ENCODE data around the gene ARHGAP4. TPM values are rescaled to one million over a fixed set of nuclear protein-coding genes. Genes with fewer than 3 reads are reported as not detected.

The ARHGAP4 gene
- total RNA-seq, 1 donor from 2014 or later, result 135 TPM

DNA sequence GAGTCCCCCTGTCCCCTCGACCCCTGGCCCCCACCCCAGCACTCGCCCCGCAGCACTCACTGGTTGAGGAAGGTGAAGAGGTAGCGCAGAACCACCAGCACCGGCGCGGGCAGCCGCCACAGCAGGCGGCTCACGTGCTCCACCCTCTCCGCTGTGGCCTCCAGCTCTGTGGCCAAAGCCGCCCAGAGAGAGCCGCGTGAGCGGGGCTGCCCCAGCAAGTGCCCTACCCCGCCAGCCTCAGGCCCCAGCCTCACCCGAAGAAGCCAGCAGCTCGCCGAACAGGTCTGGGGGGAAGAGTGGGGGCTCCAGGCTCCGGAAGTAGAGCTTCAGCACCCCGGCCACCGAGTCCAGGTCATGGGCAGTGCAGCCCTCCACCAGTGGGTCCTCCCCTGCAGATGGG lies 15.6 kb downstream of the ARHGAP4 start:
- Mint-ChIP-seq H3K27ac (no peak overlapping the region), H3K9me3 (no peaks in the 10 kb centered on the region), H3K4me3 (ENCODE audit: low read depth) (no peak overlapping the region), H3K27me3 (ENCODE audit: low read depth) (no peaks in the 10 kb centered on the region), H3K4me1 (ENCODE audit: low read depth) (no peaks in the 10 kb centered on the region), H3K36me3 (ENCODE audit: low read depth) (peaks cover 10% of the 10 kb centered on the region)
- DNase-seq (ENCODE audit: low spot score), result no peak
- intact Hi-C loops (cut with micrococcal nuclease), result no loop called here

DNA sequence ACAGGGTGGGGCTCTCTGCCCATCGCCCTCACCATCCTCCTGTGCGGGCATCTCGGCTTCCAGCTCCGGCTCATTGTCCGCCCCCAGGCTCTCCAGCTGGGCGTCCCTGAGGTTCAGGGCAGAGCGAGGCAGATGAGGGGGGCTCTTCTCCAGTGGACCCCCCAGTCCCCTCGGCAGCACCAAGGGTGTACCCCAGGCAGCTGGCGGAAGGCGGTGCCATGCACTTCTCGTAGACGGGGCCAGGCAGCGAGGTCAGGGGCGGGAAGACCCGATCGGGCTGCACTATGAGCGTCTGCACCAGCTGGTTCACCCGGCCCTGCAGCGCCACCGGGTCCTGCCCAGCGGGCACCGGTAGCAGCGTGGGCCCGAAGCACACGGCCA lies 16.1 kb downstream of the ARHGAP4 start:
- peaks cover 10% of the 10 kb centered on the region for H3K36me3 Mint-ChIP-seq (ENCODE audit: low read depth)
- intact Hi-C loops (cut with micrococcal nuclease), result no loop called here
- no peak overlapping the region for H3K27ac Mint-ChIP-seq
- no peaks in the 10 kb centered on the region for H3K9me3 Mint-ChIP-seq
- H3K4me1 Mint-ChIP-seq (ENCODE audit: low read depth), result no peaks in the 10 kb centered on the region
- no peaks in the 10 kb centered on the region for H3K27me3 Mint-ChIP-seq (ENCODE audit: low read depth)
- no peak for DNase-seq (ENCODE audit: low spot score)
- no peak overlapping the region for H3K4me3 Mint-ChIP-seq (ENCODE audit: low read depth)

DNA sequence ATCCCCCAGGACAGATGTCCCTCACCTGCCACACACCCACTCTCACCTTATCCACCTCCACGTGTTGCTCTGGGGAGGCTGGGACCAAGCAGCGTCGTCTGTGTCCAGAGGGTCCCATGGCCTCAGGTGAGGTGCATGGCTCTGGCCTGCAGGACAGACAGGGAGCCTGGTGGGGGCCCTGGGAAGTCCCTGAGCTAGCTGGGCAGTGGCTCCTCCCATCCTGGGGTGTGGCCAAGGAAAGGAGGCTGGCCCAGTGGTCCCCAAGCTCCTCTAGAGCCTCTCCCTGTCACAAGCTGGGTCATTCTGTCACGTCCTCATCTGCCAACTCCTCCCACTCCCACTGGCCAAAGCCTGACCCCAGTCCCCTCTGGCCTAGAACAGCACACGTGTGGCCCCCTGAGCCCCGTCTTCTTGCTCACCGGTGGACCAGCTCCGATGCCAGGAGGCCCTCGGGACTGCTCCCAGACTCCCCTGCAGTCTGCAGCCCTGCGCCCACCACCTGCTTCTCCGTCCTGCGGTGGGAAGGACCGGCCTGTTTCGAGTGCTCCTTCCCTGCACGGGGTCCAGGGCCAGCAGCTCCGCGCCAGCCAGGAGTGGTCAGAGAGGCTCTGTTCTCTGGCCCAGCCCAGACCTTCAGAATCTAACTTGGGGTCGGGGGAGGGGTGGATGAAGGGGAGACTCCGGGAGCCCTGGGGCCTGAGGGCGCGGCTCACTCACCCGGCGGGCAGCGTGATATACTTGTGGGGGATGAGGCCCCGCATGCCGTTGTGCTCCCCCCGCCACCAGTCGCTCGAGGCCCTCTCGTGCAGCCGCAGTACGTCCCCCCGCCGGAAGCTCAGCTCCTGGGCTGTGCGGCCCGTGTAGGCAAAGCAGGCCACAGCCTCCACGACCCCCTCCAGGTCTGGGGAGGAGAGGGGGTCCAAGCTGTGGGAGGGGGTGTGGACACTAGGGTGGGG lies 16.8 kb downstream of the ARHGAP4 start:
- no peaks in the 10 kb centered on the region for H3K27me3 Mint-ChIP-seq (ENCODE audit: low read depth)
- H3K27ac Mint-ChIP-seq, result no peak overlapping the region
- peaks cover 10% of the 10 kb centered on the region for H3K36me3 Mint-ChIP-seq (ENCODE audit: low read depth)
- no peak overlapping the region for H3K4me3 Mint-ChIP-seq (ENCODE audit: low read depth)
- intact Hi-C loops (cut with micrococcal nuclease), result no loop called here
- H3K9me3 Mint-ChIP-seq, result no peaks in the 10 kb centered on the region
- DNase-seq (ENCODE audit: low spot score), result no peak
- H3K4me1 Mint-ChIP-seq (ENCODE audit: low read depth), result no peaks in the 10 kb centered on the region

DNA sequence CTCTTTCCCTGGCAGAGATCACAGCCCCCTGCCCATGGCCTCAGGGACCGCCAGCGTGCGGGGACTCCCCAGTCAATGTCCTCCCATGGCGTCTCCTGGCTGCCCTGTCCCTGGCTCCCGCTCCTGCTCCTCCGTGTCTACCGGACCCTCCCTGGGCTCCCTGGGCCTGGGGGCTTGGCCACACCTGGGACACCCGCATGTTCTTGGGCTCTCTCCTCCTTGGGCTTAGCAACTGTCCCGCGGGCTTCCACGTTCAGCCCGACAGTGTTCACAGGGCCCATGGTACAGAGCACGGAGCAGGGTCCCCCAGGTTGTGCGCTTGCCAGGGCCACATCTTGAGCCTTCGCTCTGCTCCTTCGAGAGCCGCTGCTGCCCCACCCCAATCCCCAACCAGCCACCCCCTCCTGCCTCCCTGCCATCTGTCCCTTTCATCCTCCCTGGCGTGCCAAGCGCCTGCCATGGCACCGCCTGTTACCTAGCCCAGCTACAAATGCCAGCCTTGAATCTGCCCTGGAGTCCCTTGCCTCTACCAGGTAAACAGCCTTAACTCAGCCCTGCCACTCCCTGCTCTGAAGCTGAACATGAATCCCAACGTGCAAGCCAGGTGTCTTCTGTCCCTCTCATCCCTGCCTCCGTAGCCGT lies 17.7 kb downstream of the ARHGAP4 start:
- Mint-ChIP-seq H3K36me3 (ENCODE audit: low read depth) (peaks cover 10% of the 10 kb centered on the region), H3K27me3 (ENCODE audit: low read depth) (no peaks in the 10 kb centered on the region), H3K27ac (no peak overlapping the region), H3K4me1 (ENCODE audit: low read depth) (peaks cover 6% of the 10 kb centered on the region), H3K9me3 (no peaks in the 10 kb centered on the region), H3K4me3 (ENCODE audit: low read depth) (no peak overlapping the region)
- intact Hi-C loops (cut with micrococcal nuclease), result no loop called here
- DNase-seq (ENCODE audit: low spot score), result no peak

DNA sequence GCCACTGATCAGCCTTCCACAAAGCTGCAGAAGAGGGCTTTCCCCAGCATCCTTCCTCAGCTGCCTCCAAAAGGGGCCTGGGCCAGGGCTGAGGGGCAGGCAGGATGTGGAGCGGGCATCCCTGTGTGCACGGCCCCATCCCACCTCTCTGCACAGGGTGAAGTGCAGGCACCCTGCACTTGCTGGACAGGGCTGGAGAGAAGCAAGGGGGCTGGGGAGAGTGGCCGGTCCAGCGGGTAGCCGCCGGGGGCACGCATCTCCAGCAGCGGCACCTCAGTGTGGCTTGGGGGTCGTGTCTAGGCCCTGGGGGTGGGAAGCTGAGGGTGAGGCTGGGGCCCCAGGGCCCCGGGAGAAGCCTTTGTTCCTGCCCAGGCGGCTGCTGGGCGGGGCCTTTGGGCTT lies 18.6 kb downstream of the ARHGAP4 start:
- DNase-seq (ENCODE audit: low spot score), result no peak
- no peak overlapping the region for H3K4me3 Mint-ChIP-seq (ENCODE audit: low read depth)
- H3K36me3 Mint-ChIP-seq (ENCODE audit: low read depth), result peaks cover 10% of the 10 kb centered on the region
- no peak overlapping the region for H3K27ac Mint-ChIP-seq
- intact Hi-C loops (cut with micrococcal nuclease), result no loop called here
- no peaks in the 10 kb centered on the region for H3K9me3 Mint-ChIP-seq
- peaks cover 10% of the 10 kb centered on the region for H3K4me1 Mint-ChIP-seq (ENCODE audit: low read depth)
- H3K27me3 Mint-ChIP-seq (ENCODE audit: low read depth), result no peaks in the 10 kb centered on the region

DNA sequence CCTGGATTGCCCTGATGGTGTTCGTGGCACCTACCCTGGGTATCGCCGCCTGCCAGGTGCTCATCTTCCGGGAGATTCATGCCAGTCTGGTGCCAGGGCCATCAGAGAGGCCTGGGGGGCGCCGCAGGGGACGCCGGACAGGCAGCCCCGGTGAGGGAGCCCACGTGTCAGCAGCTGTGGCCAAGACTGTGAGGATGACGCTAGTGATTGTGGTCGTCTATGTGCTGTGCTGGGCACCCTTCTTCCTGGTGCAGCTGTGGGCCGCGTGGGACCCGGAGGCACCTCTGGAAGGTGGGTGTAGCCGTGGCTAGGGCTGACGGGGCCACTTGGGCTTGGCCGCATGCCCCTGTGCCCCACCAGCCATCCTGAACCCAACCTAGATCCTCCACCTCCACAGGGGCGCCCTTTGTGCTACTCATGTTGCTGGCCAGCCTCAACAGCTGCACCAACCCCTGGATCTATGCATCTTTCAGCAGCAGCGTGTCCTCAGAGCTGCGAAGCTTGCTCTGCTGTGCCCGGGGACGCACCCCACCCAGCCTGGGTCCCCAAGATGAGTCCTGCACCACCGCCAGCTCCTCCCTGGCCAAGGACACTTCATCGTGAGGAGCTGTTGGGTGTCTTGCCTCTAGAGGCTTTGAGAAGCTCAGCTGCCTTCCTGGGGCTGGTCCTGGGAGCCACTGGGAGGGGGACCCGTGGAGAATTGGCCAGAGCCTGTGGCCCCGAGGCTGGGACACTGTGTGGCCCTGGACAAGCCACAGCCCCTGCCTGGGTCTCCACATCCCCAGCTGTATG lies 19.7 kb downstream of the ARHGAP4 start:
- no peak overlapping the region for H3K27ac Mint-ChIP-seq
- no peak for DNase-seq (ENCODE audit: low spot score)
- H3K9me3 Mint-ChIP-seq, result no peaks in the 10 kb centered on the region
- H3K36me3 Mint-ChIP-seq (ENCODE audit: low read depth), result peaks cover 2% of the 10 kb centered on the region
- intact Hi-C loops (cut with micrococcal nuclease), result no loop called here
- H3K4me1 Mint-ChIP-seq (ENCODE audit: low read depth), result peaks cover 18% of the 10 kb centered on the region
- H3K27me3 Mint-ChIP-seq (ENCODE audit: low read depth), result no peaks in the 10 kb centered on the region
- no peak overlapping the region for H3K4me3 Mint-ChIP-seq (ENCODE audit: low read depth)

DNA sequence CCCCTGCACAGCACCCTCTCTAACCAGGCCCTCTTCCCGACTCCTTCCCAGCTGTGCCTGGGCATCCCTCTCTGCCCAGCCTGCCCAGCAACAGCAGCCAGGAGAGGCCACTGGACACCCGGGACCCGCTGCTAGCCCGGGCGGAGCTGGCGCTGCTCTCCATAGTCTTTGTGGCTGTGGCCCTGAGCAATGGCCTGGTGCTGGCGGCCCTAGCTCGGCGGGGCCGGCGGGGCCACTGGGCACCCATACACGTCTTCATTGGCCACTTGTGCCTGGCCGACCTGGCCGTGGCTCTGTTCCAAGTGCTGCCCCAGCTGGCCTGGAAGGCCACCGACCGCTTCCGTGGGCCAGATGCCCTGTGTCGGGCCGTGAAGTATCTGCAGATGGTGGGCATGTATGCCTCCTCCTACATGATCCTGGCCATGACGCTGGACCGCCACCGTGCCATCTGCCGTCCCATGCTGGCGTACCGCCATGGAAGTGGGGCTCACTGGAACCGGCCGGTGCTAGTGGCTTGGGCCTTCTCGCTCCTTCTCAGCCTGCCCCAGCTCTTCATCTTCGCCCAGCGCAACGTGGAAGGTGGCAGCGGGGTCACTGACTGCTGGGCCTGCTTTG lies 20.5 kb downstream of the ARHGAP4 start:
- Mint-ChIP-seq H3K4me3 (ENCODE audit: low read depth) (no peak overlapping the region), H3K4me1 (ENCODE audit: low read depth) (peaks cover 22% of the 10 kb centered on the region), H3K9me3 (no peaks in the 10 kb centered on the region), H3K27ac (no peak overlapping the region), H3K27me3 (ENCODE audit: low read depth) (no peaks in the 10 kb centered on the region), H3K36me3 (ENCODE audit: low read depth) (peaks cover 2% of the 10 kb centered on the region)
- no peak for DNase-seq (ENCODE audit: low spot score)
- intact Hi-C loops (cut with micrococcal nuclease), result no loop called here

DNA sequence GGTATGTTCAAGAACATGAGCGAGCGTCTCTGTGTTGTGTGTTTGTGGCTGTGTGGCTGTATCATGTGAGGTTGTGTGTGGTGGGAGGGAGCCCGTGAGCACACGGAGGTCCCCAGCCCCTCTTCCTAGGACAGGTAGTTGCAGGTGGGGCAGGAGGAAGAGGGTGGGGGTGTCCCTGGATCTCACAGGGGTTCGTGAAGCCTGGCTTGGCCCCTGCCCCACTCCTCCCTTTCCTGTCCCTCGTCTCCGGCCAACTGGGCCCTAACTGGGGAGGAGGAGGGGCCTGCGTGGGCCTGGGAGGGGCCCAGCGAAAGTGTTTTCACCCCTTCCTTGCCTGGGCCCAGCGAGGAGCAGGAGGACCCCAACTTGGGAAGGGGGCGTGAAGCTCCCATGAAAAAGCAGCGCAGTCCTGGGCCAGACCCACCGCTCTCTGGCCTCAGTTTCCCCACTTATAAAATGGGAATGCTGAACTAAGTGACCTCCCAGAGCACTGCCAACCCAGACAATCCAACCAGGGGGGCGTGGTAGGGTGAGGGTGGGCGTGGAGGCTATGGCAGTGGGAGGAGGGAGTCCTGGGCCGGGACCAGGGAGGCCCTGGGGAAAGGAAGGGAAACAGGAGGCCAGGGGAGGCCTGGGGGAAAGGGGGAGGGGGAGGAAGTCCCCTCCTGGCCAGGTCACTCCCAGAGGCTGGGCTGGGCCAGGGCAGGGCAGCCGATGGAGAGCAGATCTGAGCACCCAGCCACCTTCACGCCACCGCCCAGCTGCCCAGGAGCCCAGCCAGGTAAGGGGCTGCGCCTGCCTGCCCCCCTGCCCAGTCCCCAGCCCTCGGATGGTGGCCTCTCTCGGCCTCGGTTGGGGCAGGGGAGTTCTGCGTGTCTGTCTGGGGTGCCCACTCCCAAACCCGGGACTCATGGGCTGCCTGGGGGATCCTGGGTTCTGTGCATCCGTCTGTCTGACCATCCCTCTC lies 21.8 kb downstream of the ARHGAP4 start, which contains the start of gene AVPR2:
Gene AVPR2 (plus strand): TSS at position 683 of the 967 bp plus-strand sequence. CDS start 473 bp downstream, outside the sequence.
- DNase-seq (ENCODE audit: low spot score), result no peak
- Mint-ChIP-seq H3K27ac (peak within 1 kb of the TSS; percentile 58), H3K9me3 (no peaks in the 10 kb centered on the region), H3K36me3 (ENCODE audit: low read depth) (no peaks in the 10 kb centered on the region), H3K27me3 (ENCODE audit: low read depth) (no peaks in the 10 kb centered on the region), H3K4me3 (ENCODE audit: low read depth) (no peak within 1 kb of the TSS), H3K4me1 (ENCODE audit: low read depth) (peaks cover 23% of the 10 kb centered on the region)
- intact Hi-C loops (cut with micrococcal nuclease), result no loop called here

DNA sequence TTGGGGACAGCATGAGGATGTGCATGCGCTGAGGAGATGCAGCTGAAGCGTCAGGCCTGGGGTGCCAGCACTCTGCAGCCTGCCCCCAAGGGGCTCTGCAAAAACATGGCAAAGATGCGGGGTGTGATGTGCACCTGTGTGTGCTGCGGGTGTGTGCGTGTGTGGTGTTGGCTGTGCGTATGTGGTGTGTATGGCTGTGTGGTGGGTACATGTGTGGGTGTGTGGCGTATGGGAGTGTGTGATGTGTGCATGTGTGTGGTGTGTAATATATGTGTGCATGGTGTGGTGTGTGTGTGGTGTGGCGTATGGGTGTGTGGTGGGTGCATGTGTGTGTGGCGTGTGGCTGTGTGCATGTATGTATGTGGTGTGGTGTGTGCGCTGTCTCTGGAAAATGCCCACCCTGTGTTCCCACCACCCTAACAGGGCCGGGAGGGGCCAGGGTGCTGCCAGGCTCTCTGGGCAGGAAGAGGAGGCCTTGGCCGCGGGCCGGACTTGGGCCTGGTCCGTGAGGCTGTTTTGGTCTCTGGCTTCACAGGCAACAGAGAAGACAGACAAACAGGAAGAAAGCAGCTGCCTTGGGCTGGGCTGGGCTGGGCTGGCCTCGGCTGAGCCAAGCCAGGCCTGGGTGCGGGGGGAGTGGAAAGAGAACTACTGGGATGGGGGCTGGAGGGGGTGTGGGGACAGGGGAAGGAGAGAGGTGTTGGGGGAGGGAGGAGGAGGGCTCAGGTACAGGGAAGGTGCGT lies 22.7 kb downstream of the ARHGAP4 start:
- Mint-ChIP-seq H3K36me3 (ENCODE audit: low read depth) (no peaks in the 10 kb centered on the region), H3K27me3 (ENCODE audit: low read depth) (no peaks in the 10 kb centered on the region), H3K4me3 (ENCODE audit: low read depth) (no peak overlapping the region), H3K4me1 (ENCODE audit: low read depth) (peaks cover 23% of the 10 kb centered on the region), H3K9me3 (no peaks in the 10 kb centered on the region), H3K27ac (peak overlapping the region; percentile 58)
- DNase-seq (ENCODE audit: low spot score), result no peak
- intact Hi-C loops (cut with micrococcal nuclease), result no loop called here

DNA sequence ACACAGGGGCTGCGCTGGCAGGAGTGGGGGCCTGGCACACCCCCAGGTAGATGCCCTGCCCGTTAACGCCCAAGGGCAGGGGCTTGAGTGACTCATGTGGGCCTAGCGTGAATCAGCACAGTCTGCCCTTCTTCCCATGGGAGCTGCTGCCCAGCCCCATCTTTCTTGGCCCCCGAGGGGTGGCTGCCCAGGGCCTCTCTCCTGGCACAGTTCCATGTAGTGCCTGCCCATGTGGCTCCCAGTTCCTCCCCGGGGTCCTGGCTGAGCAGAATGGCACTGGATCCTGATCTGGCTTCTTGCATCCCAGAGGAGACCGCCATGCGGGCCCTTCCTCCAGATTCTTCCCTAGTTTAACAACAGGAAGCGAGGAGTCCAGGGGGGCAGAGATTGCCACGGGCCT lies 23.7 kb downstream of the ARHGAP4 start:
- H3K9me3 Mint-ChIP-seq, result no peaks in the 10 kb centered on the region
- intact Hi-C loops (cut with micrococcal nuclease), result no loop called here
- no peaks in the 10 kb centered on the region for H3K36me3 Mint-ChIP-seq (ENCODE audit: low read depth)
- DNase-seq (ENCODE audit: low spot score), result no peak
- H3K4me1 Mint-ChIP-seq (ENCODE audit: low read depth), result peaks cover 23% of the 10 kb centered on the region
- H3K4me3 Mint-ChIP-seq (ENCODE audit: low read depth), result no peak overlapping the region
- H3K27me3 Mint-ChIP-seq (ENCODE audit: low read depth), result peaks cover 1% of the 10 kb centered on the region
- no peak overlapping the region for H3K27ac Mint-ChIP-seq

DNA sequence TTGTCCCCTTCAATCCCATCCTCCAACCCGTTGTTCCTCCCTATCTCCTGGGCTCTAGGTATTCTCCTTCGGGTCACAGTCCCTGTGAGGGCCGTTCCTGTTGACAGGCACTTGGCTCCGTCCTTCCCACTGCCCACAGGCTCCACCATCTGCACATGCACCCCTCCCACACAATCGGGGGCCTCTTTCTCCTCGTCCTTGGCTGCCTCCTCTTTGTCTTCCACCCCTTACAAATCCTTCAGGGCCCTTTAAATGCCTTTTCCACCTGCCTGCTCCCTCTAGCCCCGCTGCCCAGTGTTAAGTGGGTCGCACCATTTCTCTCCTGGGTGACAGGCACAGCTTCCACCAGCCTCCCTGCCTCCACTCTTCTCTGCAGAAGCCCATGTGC lies 24.3 kb downstream of the ARHGAP4 start:
- Mint-ChIP-seq H3K9me3 (no peaks in the 10 kb centered on the region), H3K4me3 (ENCODE audit: low read depth) (no peak overlapping the region), H3K36me3 (ENCODE audit: low read depth) (no peaks in the 10 kb centered on the region), H3K27me3 (ENCODE audit: low read depth) (peaks cover 1% of the 10 kb centered on the region), H3K27ac (peak overlapping the region; percentile 55), H3K4me1 (ENCODE audit: low read depth) (peaks cover 23% of the 10 kb centered on the region)
- DNase-seq (ENCODE audit: low spot score), result no peak
- intact Hi-C loops (cut with micrococcal nuclease), result no loop called here
